GM19193 (cell line): Measurements from ENCODE around the gene TTLL4.

Source experiments
- POLR2A ChIP-seq: IDR thresholded peaks from 4 replicates; pipeline ENCODE4 v1.6.1; 2011; ENCODE audit not compliant: insufficient read depth, insufficient read length; ENCODE audit errors: extremely low read depth

TTLL4 gene

GRCh38 chr2:218708086-218708485 lies 2.5 kb upstream of the TTLL4 start:
- TF ChIP-seq POLR2A, result no peak

GRCh38 chr2:218709908-218710307 lies 727 bp upstream of the TTLL4 start:
- TF ChIP-seq POLR2A, result no peak

- no peak for TF ChIP-seq POLR2A
These were observed 325 bp upstream of the TTLL4 start for GRCh38 chr2:218710334-218710686.

GRCh38 chr2:218711550-218711929 lies 905 bp downstream of the TTLL4 start:
- no peak for TF ChIP-seq POLR2A

GRCh38 chr2:218713922-218714321 lies 3.3 kb downstream of the TTLL4 start:
- no peak for TF ChIP-seq POLR2A

GRCh38 chr2:218716070-218716469 lies 5.4 kb downstream of the TTLL4 start:
- no peak for TF ChIP-seq POLR2A

- no peak for TF ChIP-seq POLR2A
These were observed 6.6 kb downstream of the TTLL4 start for GRCh38 chr2:218717262-218717661.

- TF ChIP-seq POLR2A, result no peak
These were observed 7.4 kb downstream of the TTLL4 start for GRCh38 chr2:218718058-218718457.

- no peak for TF ChIP-seq POLR2A
These were observed 8.8 kb downstream of the TTLL4 start for GRCh38 chr2:218719457-218719856.

- TF ChIP-seq POLR2A, result no peak
These were observed 9.7 kb downstream of the TTLL4 start for GRCh38 chr2:218720048-218721041.

GRCh38 chr2:218721488-218721887 lies 10.9 kb downstream of the TTLL4 start:
- no peak for TF ChIP-seq POLR2A

GRCh38 chr2:218721934-218722333 lies 11.3 kb downstream of the TTLL4 start:
- no peak for TF ChIP-seq POLR2A

- no peak for TF ChIP-seq POLR2A
These were observed 11.8 kb downstream of the TTLL4 start for GRCh38 chr2:218722419-218722818.

- no peak for TF ChIP-seq POLR2A
These were observed 12.5 kb downstream of the TTLL4 start for GRCh38 chr2:218722876-218723785.

GRCh38 chr2:218726004-218726574 lies 15.5 kb downstream of the TTLL4 start:
- TF ChIP-seq POLR2A, result no peak
